Activated naive CD8-positive, alpha-beta T cell treated with anti-CD3 and anti-CD28 coated beads, Interleukin-2, amount 10 ng/mL, durations not matched to agents 7 days and 5 days (primary cell): ENCODE measurements around the gene SSTR4. TPM values are rescaled to one million over a fixed set of nuclear protein-coding genes. Genes with fewer than 3 reads are reported as not detected.

Experiments
- ATAC-seq: fragments of 150-1000 bp; cut with Tn5 transposase; one replicate; pipeline ENCODE4 v1.10.0; 2021; ENCODE audit warnings: low read depth, moderate library complexity
- POLR2A ChIA-PET: fragments of 350-600 bp; sonication (Branson Sonifier 250); formaldehyde crosslinking; loops from one replicate; lab custom pipeline; 2021; ENCODE audit warnings: antibody characterized with exemption; lab: Charles Lee
- DNase-seq: peaks from one replicate; pipeline ENCODE4 v3.0.0; 2021
- H3K27ac Mint-ChIP-seq: one replicate; pipeline ENCODE4 v1.8.0; 2022; ENCODE audit warnings: mild to moderate bottlenecking, mixed read lengths
- H3K27me3 Mint-ChIP-seq: one replicate; pipeline ENCODE4 v1.8.0; 2022; ENCODE audit warnings: mild to moderate bottlenecking, moderate library complexity, mixed read lengths
- H3K36me3 Mint-ChIP-seq: one replicate; pipeline ENCODE4 v1.8.0; 2021; ENCODE audit warnings: mild to moderate bottlenecking, mixed read lengths
- H3K4me1 Mint-ChIP-seq: one replicate; pipeline ENCODE4 v1.8.0; 2021; ENCODE audit warnings: mixed read lengths
- H3K4me3 Mint-ChIP-seq: one replicate; pipeline ENCODE4 v1.8.0; 2022; ENCODE audit warnings: mild to moderate bottlenecking, moderate library complexity, mixed read lengths
- H3K9me3 Mint-ChIP-seq: one replicate; pipeline ENCODE4 v1.8.0; 2021; ENCODE audit warnings: mixed read lengths
- total RNA-seq, 2 experiments: library from RNA; stranded (reverse); gene quantifications; one replicate each; pipeline ENCODE4 v1.2.3, GENCODE V29; 2021

SSTR4 gene
- total RNA-seq, 2 experiments from 2014 or later = not detected

DNA sequence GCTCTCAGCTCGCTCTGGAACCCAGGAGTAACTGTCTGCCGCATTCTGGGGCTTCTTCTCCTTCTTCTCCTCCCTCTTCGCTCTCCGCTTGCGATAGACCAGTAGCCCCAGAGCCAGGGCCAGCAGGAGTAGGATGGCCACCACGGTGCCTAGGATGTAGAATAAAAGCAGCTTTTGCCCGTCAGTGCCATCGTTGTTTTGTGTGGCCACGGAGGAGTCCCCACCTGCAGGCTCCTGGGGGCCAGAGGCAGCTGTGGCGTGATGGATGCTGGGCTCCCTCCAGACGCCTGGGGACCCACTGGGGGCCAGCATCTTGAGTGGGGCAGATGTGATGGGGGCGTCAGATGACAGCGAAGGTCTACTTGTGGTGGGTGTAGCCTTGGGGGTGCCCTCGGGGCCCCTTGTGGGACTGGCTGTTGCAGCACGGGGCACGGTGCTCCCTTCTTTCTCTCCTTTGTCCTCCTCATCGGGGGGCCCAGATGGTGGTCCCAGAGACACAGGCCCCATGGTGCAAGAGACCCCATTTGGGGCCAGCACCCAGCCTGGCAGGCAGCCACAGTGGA, 49.3 kb downstream of the SSTR4 start:
- Mint-ChIP-seq H3K27ac (no peak overlapping the region), H3K27me3 (no peaks in the 10 kb centered on the region), H3K4me1 (peaks cover 11% of the 10 kb centered on the region), H3K4me3 (no peak overlapping the region), H3K9me3 (no peaks in the 10 kb centered on the region), H3K36me3 (no peaks in the 10 kb centered on the region)
- POLR2A ChIA-PET = no interaction called here
- DNase-seq = no peak
- no peak for ATAC-seq

DNA sequence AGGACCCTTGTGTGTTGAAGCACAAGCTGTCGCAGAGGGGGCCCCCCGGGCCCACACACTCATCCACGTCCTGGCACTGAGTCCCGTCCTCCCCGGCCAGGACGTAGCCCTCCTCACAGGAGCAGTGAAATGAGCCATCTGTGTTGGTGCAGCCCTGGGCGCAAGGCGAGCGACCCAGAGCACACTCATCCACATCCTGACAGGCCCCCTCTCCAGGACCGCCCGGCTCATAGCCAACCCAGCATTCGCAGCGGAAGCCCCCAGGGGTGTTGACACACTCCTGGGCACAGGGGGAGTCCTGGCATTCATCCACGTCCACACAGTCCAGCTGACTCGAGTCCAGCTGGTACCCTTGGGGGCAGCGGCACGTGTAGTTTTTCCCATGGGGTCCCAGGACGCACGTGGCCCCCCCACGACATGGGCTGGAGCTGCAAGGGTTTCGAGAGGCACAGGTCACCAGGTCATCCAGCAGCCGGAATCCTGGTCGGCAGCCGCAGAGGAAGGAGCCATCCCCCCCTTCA, 49.8 kb downstream of the SSTR4 start:
- H3K27me3 Mint-ChIP-seq = no peaks in the 10 kb centered on the region

DNA sequence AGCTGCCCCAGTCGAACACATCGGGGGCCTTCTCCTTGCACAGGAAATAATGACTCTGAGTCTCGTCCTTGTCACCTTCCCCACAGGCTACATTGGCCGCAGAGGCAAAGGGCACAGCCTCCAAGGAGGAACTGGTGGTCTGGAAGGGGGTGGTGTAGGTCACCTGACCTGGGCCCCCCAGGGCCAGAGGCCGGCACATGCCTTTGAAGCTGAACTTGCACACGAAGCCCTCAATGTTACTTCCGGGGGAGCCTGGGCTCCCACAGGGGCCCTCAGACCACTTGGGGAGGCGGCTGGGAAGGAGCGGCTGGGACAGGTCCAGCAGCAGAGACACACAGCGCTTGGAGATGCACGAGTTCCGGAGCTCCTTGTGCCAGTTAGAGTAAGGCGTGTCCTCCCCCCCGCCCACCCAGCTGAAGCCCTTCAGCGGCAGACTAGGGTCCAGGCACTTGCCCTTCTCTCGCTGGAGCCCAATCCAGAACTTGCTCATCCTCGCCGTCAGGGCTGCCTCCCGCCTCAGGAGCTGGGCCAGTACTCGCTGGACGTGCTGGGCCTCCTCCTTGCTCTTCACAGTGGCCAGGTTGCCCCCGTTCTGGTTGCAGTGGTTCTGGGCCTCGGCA, 50.4 kb downstream of the SSTR4 start:
- Mint-ChIP-seq H3K9me3 (no peaks in the 10 kb centered on the region), H3K27me3 (no peaks in the 10 kb centered on the region), H3K27ac (no peak overlapping the region), H3K4me1 (peaks cover 11% of the 10 kb centered on the region), H3K4me3 (no peak overlapping the region), H3K36me3 (no peaks in the 10 kb centered on the region)
- DNase-seq (no peak), ATAC-seq (no peak)
- POLR2A ChIA-PET = no interaction called here

More for the DNA sequence above, 49.8 kb downstream of the SSTR4 start:
- no peak for DNase-seq
- Mint-ChIP-seq H3K4me3 (no peak overlapping the region), H3K27ac (no peak overlapping the region), H3K9me3 (no peaks in the 10 kb centered on the region), H3K4me1 (peaks cover 11% of the 10 kb centered on the region), H3K36me3 (no peaks in the 10 kb centered on the region)
- POLR2A ChIA-PET = no interaction called here
- no peak for ATAC-seq

DNA sequence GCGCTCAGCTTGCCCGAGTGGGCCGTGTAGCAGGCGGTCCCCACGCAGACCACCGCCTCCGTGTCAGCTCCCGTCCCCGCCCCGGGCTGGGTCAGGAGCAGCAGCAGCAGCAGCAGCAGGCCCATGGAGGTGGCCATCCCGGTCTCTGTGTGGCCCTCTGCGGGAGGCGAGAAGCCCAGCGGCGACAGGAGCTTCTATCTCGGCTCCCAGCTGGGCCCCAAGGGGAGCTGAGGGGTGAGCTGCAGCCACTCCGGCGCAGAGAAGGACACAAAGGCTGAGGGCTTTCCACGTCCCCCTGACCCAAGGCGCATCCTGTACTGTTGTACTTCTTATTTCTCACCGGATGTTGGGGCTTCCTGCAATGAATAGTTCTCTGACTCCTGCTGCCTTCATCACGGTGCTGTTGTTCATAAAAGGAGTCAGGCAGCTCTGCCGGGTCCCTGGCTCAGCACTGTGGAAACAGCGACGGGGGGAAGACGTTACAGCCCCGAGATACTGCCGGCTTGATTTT, 51.0 kb downstream of the SSTR4 start, which contains the start of gene CD93:
Gene CD93, minus strand, starts transcription at position 269 of the 511 bp plus-strand sequence. Its CDS starts 132 bp downstream, at position 137.
- Mint-ChIP-seq H3K36me3 (no peaks in the 10 kb centered on the region), H3K27ac (peak within 1 kb of the TSS; percentile 85), H3K27me3 (no peaks in the 10 kb centered on the region), H3K4me1 (peaks cover 11% of the 10 kb centered on the region), H3K4me3 (peak within 1 kb of the TSS; percentile 73), H3K9me3 (no peaks in the 10 kb centered on the region)
- POLR2A ChIA-PET = no interaction called here
- ATAC-seq (peak; percentile 95), DNase-seq (peak; percentile 51)

DNA sequence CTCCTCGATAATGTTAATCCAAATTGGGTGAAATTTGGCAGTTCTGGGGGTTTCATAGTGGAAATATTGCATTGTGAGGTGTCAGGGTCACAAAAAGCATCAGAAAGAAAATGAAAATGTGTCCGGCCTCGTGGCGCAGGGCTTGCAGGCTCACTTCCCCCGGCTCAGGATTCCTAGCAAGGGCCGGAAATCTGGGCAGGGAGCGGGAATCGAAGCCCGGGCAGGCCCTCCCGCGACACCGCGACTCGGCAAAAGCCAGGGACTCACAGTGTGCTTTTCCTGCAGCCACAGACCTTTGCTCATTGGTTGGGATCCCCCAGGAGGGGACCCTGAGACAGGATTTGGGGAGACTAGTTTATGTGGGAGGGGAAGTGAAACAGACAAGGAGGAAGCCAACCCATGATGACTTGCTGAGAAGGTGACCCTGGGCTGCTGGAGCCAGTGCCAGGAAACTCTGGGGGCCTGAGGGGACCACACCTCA, 51.9 kb downstream of the SSTR4 start:
- POLR2A ChIA-PET = no interaction called here

DNA sequence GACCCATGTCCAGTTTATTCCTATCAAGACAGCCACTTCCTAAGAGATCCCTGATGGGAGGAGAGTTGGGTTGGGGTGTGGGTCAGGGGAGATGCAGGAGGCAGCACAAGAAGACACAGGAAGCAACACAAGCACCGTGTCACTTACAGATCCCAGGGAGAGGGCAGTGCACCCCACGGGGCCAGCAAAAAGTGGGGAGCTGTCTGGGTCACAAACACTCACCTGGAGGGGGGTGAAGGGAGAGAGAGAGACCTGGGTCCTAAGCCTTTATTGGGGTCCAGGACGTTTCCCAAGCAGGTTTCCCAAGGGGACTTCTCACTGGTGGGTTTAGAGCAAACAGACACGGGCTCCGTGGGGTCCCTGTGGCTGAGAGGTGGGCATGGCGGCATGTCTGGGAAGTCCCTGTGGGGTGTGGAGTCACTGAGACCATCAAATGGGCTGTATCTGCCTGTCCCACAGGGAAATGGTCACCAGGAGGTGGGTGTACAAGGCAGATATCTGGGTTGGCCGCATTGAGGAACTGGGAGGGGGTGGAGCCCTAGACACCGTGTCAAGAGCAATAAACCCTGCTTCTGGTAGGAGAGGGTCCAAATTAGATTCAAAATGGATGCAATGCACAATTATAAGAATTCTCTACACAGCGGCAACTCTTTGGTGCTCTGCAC, 52.6 kb downstream of the SSTR4 start:
- Mint-ChIP-seq H3K4me3 (no peak overlapping the region), H3K36me3 (no peaks in the 10 kb centered on the region), H3K9me3 (no peaks in the 10 kb centered on the region), H3K27me3 (no peaks in the 10 kb centered on the region), H3K27ac (no peak overlapping the region), H3K4me1 (peaks cover 11% of the 10 kb centered on the region)
- DNase-seq = no peak
- POLR2A ChIA-PET = no interaction called here
- no peak for ATAC-seq

More for the DNA sequence above, 51.9 kb downstream of the SSTR4 start:
- no peak for DNase-seq
- Mint-ChIP-seq H3K4me3 (no peak overlapping the region), H3K9me3 (no peaks in the 10 kb centered on the region), H3K36me3 (no peaks in the 10 kb centered on the region), H3K27ac (no peak overlapping the region), H3K27me3 (no peaks in the 10 kb centered on the region), H3K4me1 (peaks cover 11% of the 10 kb centered on the region)
- no peak for ATAC-seq

Other genes starting within 250 kb of the SSTR4 start
- under 1 TPM; 0.22 to 0.34 TPM for gene THBD, start 14.4 kb downstream of the SSTR4 start, total RNA-seq
- under 1 TPM; 0.47 to 0.48 TPM for gene CD93, start 51.0 kb downstream of the SSTR4 start, total RNA-seq